DMS53 (cell line): Measurements from ENCODE around the gene TMEM89.

ENCODE experiments used
- DNase-seq: peaks from one replicate; lab custom pipeline; 2025; lab: John Stamatoyannopoulos, UW

The TMEM89 gene

GRCh38 chr3:48641396-48641795 is 19.8 kb upstream of the TMEM89 start:
- DNase-seq = no peak

- no peak for DNase-seq
Observed at GRCh38 chr3:48639944-48640606, 18.5 kb upstream of the TMEM89 start.

GRCh38 chr3:48637305-48637704 is 15.7 kb upstream of the TMEM89 start:
- DNase-seq = no peak

GRCh38 chr3:48636149-48636655 is 14.6 kb upstream of the TMEM89 start:
- DNase-seq = no peak

GRCh38 chr3:48635222-48636021 is 13.9 kb upstream of the TMEM89 start, which contains the start of gene SLC26A6:
Gene SLC26A6, minus strand, starts transcription at chr3:48635461. Its CDS starts 68 bp downstream, at chr3:48635393.
- peak; percentile 92 for DNase-seq

GRCh38 chr3:48634661-48635221 is 13.2 kb upstream of the TMEM89 start:
- DNase-seq = peak; percentile 39

- no peak for DNase-seq
Observed at GRCh38 chr3:48633743-48634142, 12.2 kb upstream of the TMEM89 start.

- DNase-seq = no peak
Observed at GRCh38 chr3:48633256-48633655, 11.7 kb upstream of the TMEM89 start.

- DNase-seq = no peak
Observed at GRCh38 chr3:48631516-48632448, 10.2 kb upstream of the TMEM89 start.

- DNase-seq = no peak
Observed at GRCh38 chr3:48630833-48631232, 9.3 kb upstream of the TMEM89 start.

GRCh38 chr3:48630407-48630806 is 8.8 kb upstream of the TMEM89 start:
- DNase-seq = no peak

GRCh38 chr3:48629894-48630293 is 8.3 kb upstream of the TMEM89 start:
- no peak for DNase-seq

GRCh38 chr3:48628277-48629017 is 6.9 kb upstream of the TMEM89 start:
- no peak for DNase-seq

- no peak for DNase-seq
Observed at GRCh38 chr3:48625600-48625999, 4.0 kb upstream of the TMEM89 start.

- no peak for DNase-seq
Observed at GRCh38 chr3:48624767-48625166, 3.2 kb upstream of the TMEM89 start.

GRCh38 chr3:48623851-48624547 is 2.4 kb upstream of the TMEM89 start:
- DNase-seq = peak; percentile 78

- no peak for DNase-seq
Observed at GRCh38 chr3:48619541-48620524, 1.7 kb downstream of the TMEM89 start.

- no peak for DNase-seq
Observed at GRCh38 chr3:48617559-48617958, 4.0 kb downstream of the TMEM89 start.

- DNase-seq = no peak
Observed at GRCh38 chr3:48614044-48614443, 7.5 kb downstream of the TMEM89 start.
